DND-41 (cell line): ENCODE data around the gene TLCD3B.

ENCODE experiments used
- ATAC-seq: fragments of 200-7000 bp; cut with Tn5 transposase; 3 replicates; pipeline ENCODE4 v1.9.1; 2021; ENCODE audit warnings: low read depth; ENCODE audit not compliant: insufficient read depth
- DNase-seq: peaks from one replicate; pipeline ENCODE4 v3.0.0-alpha.2; 2020
- H2AFZ ChIP-seq: 2 replicates; pipeline ENCODE4 v1.6.0; 2012; ENCODE audit warnings: low read depth, low read length
- H3K27ac ChIP-seq: 2 replicates; pipeline ENCODE4 v1.5.1; 2012; ENCODE audit warnings: low read length, inconsistent platforms
- H3K27me3 ChIP-seq: fragments of 200-600 bp; sonication (generic); 2 replicates; pipeline ENCODE4 v1.6.0; 2012; ENCODE audit warnings: low read length, mild to moderate bottlenecking, inconsistent platforms; ENCODE audit not compliant: insufficient read depth, poor library complexity
- H3K36me3 ChIP-seq: 2 replicates; pipeline ENCODE4 v1.5.1; 2012; ENCODE audit warnings: low read length, inconsistent platforms; ENCODE audit not compliant: insufficient read depth
- H3K4me1 ChIP-seq: 2 replicates; pipeline ENCODE4 v1.5.1; 2012; ENCODE audit warnings: mild to moderate bottlenecking, low read length; ENCODE audit not compliant: insufficient read depth
- H3K4me2 ChIP-seq: 2 replicates; pipeline ENCODE4 v1.6.0; 2012; ENCODE audit warnings: mild to moderate bottlenecking, moderate library complexity, low read length, inconsistent platforms; ENCODE audit not compliant: insufficient read depth
- H3K4me3 ChIP-seq, 2 experiments: fragments of 200-600 bp in 1 of 2; shearing (Covaris generic) in 1 of 2; 2 replicates each; pipeline ENCODE4 v1.5.1; 2012 to 2016; ENCODE audit warnings: inconsistent platforms in 2 of 2, low read length in 2 of 2, mild to moderate bottlenecking in 2 of 2, low read depth in 1 of 2, moderate library complexity in 1 of 2
- H3K79me2 ChIP-seq: 2 replicates; pipeline ENCODE4 v1.6.0; 2012; ENCODE audit warnings: low read length, inconsistent platforms; ENCODE audit not compliant: insufficient read depth
- H3K9ac ChIP-seq: 2 replicates; pipeline ENCODE4 v1.6.0; 2012; ENCODE audit warnings: low read depth, mild to moderate bottlenecking, inconsistent platforms, low read length, moderate library complexity
- H3K9me3 ChIP-seq: 2 replicates; pipeline ENCODE4 v1.5.1; 2012; ENCODE audit warnings: low read length, moderate library complexity, mild to moderate bottlenecking, inconsistent platforms; ENCODE audit not compliant: insufficient read depth, severe bottlenecking
- H4K20me1 ChIP-seq: 2 replicates; pipeline ENCODE4 v1.6.0; 2012; ENCODE audit warnings: low read length; ENCODE audit not compliant: insufficient read depth
- EZH2 ChIP-seq: IDR thresholded peaks from 3 replicates; pipeline ENCODE4 v1.6.1; 2012; ENCODE audit warnings: borderline replicate concordance, low read depth, mild to moderate bottlenecking, moderate library complexity, low read length, inconsistent platforms; ENCODE audit not compliant: severe bottlenecking
- TF ChIP-seq, protein P1 (sequence below): IDR thresholded peaks from 2 replicates; pipeline ENCODE4 v1.5.1; 2012; ENCODE audit warnings: borderline replicate concordance, low read length, moderate library complexity, mild to moderate bottlenecking; ENCODE audit not compliant: poor library complexity, severe bottlenecking; ENCODE audit errors: extremely low read depth

The TLCD3B gene

DNA sequence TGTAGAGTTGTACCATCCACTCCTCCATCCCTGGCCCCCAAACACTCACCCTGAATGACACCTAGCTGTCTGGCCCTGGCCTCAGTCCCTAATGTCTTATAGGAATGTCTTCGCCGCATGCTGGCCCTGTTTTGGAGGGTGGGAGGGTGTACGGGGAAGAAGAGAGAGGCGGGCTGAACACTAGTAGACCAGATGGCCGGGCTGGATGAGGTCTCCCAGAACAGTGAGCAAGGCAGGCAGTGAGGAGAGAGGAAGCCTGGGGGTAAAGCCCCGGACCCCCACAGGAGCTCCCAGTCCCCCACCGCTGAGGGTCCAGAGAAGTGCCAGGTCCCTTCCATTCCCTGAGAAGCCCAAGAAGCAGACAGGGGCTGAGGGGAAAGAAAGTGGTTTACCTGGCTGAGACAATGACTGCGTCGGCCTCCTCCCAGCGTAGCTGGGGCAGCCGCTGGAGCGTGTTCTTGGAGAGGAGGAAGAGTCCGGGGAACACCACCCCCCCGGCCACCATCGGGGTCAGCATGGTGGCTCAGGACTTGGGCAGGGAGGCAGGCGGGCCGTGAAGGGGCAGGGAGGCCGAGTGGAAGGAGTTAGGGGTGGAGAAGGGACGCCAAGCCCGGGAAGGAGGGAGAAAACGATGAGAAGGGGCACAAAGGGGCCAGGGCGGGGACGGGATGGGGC, 923 bp downstream of the TLCD3B start:
- no peak overlapping the region for H3K4me2 ChIP-seq

DNA sequence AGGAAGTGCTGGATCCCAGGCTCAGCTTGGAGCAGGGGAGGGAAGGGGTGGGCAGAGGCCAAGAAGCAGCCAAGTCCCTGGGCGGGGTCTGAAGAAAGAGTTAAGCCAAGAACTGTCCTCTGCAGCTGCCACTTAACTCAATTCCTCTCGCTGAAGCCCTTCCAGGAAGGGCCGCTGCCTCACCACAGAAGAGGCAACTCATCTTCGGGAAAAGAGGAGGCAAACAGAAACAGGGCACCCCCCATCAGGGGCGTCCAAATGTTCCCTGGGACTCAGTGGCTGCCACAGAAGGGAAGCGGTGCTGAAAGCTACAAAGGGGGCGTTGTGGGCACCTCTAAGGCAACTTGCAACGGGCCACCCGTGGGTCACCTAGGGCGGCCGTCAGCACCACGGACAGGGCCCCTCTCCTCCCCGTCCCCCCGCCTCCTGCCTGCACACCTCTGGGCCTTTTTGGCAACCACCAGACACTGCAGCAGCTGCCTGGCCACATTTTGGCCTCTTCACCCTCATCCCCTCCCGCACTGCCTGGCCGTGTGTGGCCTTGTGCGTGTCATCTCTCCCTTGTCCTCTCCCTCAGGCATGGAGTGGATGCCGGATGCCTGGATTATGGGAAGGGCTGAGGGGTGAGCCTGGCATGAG, 2.5 kb downstream of the TLCD3B start:
- peaks cover 9% of the 10 kb centered on the region; the same call in 1 of the 2 replicates for H4K20me1 ChIP-seq
- H3K27me3 ChIP-seq = no peaks in the 10 kb centered on the region
- TF ChIP-seq, protein P1, sequence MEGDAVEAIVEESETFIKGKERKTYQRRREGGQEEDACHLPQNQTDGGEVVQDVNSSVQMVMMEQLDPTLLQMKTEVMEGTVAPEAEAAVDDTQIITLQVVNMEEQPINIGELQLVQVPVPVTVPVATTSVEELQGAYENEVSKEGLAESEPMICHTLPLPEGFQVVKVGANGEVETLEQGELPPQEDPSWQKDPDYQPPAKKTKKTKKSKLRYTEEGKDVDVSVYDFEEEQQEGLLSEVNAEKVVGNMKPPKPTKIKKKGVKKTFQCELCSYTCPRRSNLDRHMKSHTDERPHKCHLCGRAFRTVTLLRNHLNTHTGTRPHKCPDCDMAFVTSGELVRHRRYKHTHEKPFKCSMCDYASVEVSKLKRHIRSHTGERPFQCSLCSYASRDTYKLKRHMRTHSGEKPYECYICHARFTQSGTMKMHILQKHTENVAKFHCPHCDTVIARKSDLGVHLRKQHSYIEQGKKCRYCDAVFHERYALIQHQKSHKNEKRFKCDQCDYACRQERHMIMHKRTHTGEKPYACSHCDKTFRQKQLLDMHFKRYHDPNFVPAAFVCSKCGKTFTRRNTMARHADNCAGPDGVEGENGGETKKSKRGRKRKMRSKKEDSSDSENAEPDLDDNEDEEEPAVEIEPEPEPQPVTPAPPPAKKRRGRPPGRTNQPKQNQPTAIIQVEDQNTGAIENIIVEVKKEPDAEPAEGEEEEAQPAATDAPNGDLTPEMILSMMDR = no peak
- TF ChIP-seq EZH2 = no peak
- DNase-seq (peak; percentile 58), ATAC-seq (peak; percentile 66)
- H3K9me3 ChIP-seq = no peaks in the 10 kb centered on the region
- H3K9ac ChIP-seq = no peak overlapping the region
- no peaks in the 10 kb centered on the region for H3K36me3 ChIP-seq
- H2AFZ ChIP-seq = no peak overlapping the region
- H3K79me2 ChIP-seq = no peaks in the 10 kb centered on the region
- no peaks in the 10 kb centered on the region for H3K4me1 ChIP-seq
- no peak overlapping the region for H3K4me3 ChIP-seq
- H3K27ac ChIP-seq = no peak overlapping the region
- no peak overlapping the region for H3K4me2 ChIP-seq

More for the DNA sequence above, 923 bp downstream of the TLCD3B start:
- no peaks in the 10 kb centered on the region for H3K36me3 ChIP-seq
- H2AFZ ChIP-seq = no peak overlapping the region
- no peak overlapping the region for H3K4me3 ChIP-seq
- H3K27me3 ChIP-seq = no peaks in the 10 kb centered on the region
- no peak overlapping the region for H3K27ac ChIP-seq
- ATAC-seq (no peak), DNase-seq (no peak)
- no peaks in the 10 kb centered on the region for H3K4me1 ChIP-seq
- no peaks in the 10 kb centered on the region for H3K79me2 ChIP-seq
- H3K9ac ChIP-seq = no peak overlapping the region
- no peaks in the 10 kb centered on the region for H3K9me3 ChIP-seq
- TF ChIP-seq EZH2 = no peak
- TF ChIP-seq, protein P1 = no peak
- H4K20me1 ChIP-seq = peaks cover 9% of the 10 kb centered on the region; the same call in 1 of the 2 replicates

DNA sequence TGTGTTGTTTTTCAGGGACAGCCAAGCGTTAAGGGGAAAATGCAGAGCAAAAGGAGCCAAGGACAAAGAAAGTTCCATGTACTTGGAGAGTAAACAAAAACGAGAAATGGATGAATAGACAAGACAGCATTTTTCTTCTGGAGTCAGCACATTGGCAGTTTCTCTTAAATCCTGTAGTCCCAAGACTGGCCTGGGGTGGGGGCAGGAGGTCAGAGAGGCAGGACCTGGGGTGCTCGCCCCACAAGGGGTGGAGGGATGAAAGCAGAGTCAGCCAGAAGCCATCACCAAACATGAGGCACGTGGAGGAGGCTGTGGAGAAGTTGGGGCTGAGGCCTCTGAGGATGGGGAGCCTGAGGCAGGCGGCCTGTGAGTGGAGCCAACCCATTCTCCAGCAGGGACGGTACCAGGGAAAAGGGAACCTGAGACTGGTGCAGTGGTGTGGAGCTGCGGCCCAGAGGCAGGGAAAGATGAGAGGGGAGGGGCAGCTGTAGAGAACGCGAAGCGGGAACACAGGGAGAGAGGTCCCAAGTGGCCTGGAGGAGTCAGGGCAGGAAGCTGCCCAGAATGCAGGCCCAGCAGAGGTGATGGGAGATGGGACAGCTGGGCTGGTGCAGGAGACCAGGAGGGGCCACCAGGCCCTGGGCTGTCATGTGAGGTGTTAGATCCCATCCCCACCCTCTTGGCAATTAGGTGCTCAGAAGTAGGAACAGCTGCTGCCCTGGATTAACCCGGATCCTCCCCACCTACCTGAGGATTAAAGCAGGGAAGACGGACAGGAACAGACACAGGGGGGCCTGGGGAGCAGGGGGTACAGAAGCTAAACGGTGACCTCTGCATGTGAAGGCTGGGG, 3.3 kb downstream of the TLCD3B start:
- Histone ChIP-seq H3K4me1 (no peaks in the 10 kb centered on the region), H2AFZ (no peak overlapping the region), H3K9ac (no peak overlapping the region), H4K20me1 (peaks cover 9% of the 10 kb centered on the region; the same call in 1 of the 2 replicates), H3K36me3 (no peaks in the 10 kb centered on the region), H3K4me2 (no peak overlapping the region), H3K27ac (no peak overlapping the region), H3K27me3 (no peaks in the 10 kb centered on the region), H3K4me3 (no peak overlapping the region), H3K9me3 (no peaks in the 10 kb centered on the region), H3K79me2 (no peaks in the 10 kb centered on the region)
- TF ChIP-seq EZH2 = no peak
- TF ChIP-seq, protein P1 = no peak
- ATAC-seq (no peak), DNase-seq (no peak)
